ENCODE measurements around the gene FAM229A.
"Not testable (repeated sequence)": the region's sequence is repeated elsewhere in the genome, so short reads cannot be mapped to it uniquely, and the experiment has no call there.

Gene FAM229A

GRCh38 chr1:32362474-32363313 is at the start of gene FAM229A, which contains the start of gene TSSK3:
Gene FAM229A (minus strand): TSS chr1:32362485. CDS start chr1:32362091, 394 bp downstream.
Gene TSSK3 (plus strand): TSS chr1:32362539. CDS start chr1:32362702, 163 bp downstream.
- no peak for DNase-seq (ENCODE audit: low spot score)

- no peak for DNase-seq (ENCODE audit: low spot score)
Measured at GRCh38 chr1:32411261-32411660, 49.0 kb upstream of the FAM229A start.

- no peak for DNase-seq (ENCODE audit: low spot score)
Measured at GRCh38 chr1:32406629-32407111, 44.4 kb upstream of the FAM229A start.

GRCh38 chr1:32405672-32406467 is 43.6 kb upstream of the FAM229A start:
- DNase-seq (ENCODE audit: low spot score): no peak

- DNase-seq (ENCODE audit: low spot score): no peak
Measured at GRCh38 chr1:32404946-32405345, 42.7 kb upstream of the FAM229A start.

GRCh38 chr1:32400876-32401631 is 38.8 kb upstream of the FAM229A start:
- peak; percentile 87 for DNase-seq (ENCODE audit: low spot score)

GRCh38 chr1:32399843-32400242 is 37.6 kb upstream of the FAM229A start:
- no peak for DNase-seq (ENCODE audit: low spot score)

GRCh38 chr1:32398401-32398800 is 36.1 kb upstream of the FAM229A start:
- no peak for DNase-seq (ENCODE audit: low spot score)

- not testable (repeated sequence) for DNase-seq (ENCODE audit: low spot score)
Measured at GRCh38 chr1:32396524-32396923, 34.2 kb upstream of the FAM229A start.

GRCh38 chr1:32394890-32395432 is 32.7 kb upstream of the FAM229A start:
- no peak for DNase-seq (ENCODE audit: low spot score)

- DNase-seq (ENCODE audit: low spot score): peak; percentile 99
Measured at GRCh38 chr1:32394141-32394889, 32.0 kb upstream of the FAM229A start, which contains the start of gene BSDC1. Gene BSDC1 (minus strand): TSS chr1:32394441. CDS start chr1:32394414, 27 bp downstream.

GRCh38 chr1:32393832-32394140 is 31.5 kb upstream of the FAM229A start:
- no peak for DNase-seq (ENCODE audit: low spot score)

GRCh38 chr1:32393136-32393535 is 30.9 kb upstream of the FAM229A start:
- DNase-seq (ENCODE audit: low spot score): no peak

GRCh38 chr1:32392325-32392724 is 30.0 kb upstream of the FAM229A start:
- DNase-seq (ENCODE audit: low spot score): no peak

- DNase-seq (ENCODE audit: low spot score): no peak
Measured at GRCh38 chr1:32390904-32391870, 28.9 kb upstream of the FAM229A start.

- no peak for DNase-seq (ENCODE audit: low spot score)
Measured at GRCh38 chr1:32388641-32389040, 26.4 kb upstream of the FAM229A start.

GRCh38 chr1:32386676-32387392 is 24.5 kb upstream of the FAM229A start:
- DNase-seq (ENCODE audit: low spot score): no peak

GRCh38 chr1:32380057-32380456 is 17.8 kb upstream of the FAM229A start:
- no peak for DNase-seq (ENCODE audit: low spot score)

GRCh38 chr1:32377541-32378220 is 15.4 kb upstream of the FAM229A start:
- DNase-seq (ENCODE audit: low spot score): no peak
